ENCODE results near the gene SLC19A1.

The SLC19A1 gene

DNA sequence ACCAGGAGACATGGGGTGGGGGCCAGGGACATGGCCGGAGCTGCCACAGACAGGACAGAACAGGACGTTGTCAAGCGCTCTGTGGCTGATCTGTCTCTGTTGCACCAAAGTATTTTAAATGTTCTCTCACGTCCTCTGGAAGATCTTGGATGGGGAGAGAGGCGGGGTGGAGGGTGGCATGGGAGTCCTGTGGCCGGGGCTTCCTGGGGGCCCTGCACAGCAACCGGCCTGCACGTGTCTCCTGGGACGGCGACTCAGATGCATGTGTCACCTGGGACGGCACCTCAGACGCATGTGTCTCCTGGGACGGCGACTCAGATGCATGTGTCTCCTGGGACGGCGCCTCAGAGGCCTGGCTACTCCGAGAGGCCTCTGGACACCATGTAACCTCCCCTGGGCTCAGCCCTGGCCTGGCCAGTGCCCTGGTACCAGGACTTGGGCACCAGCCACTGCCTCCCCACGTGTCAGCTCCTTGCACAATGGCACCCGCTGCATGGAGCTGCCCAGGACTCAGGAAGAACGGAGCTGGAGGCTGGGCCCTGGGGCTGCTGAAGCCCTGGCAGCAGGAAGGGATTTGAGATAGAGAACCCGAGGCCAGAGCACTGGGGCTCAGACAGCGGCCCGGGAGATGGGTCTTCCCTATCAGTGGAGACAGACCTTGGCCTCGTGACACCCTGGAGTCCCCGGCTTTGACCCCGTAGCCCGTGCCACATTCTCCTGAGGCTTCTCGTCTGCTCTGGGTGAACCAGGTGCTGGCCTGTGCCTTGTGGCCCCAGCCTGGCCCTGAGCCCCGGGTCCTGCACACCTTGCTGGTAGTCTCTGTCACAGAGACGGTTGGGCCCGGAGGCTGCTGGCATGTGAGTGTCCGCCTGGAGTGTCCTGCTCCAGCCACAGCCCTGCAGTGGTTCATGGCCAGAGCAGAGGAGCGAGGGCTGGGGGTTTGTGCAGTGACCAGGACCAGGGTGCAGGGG lies 14.7 kb upstream of the SLC19A1 start:
- Histone ChIP-seq H3K27ac (ENCODE audit: low read depth, low read length) (no peak overlapping the region), H3K27me3 (ENCODE audit: insufficient read depth, low read length) (peaks cover 5% of the 10 kb centered on the region; the same call in 1 of the 2 replicates), H3K9me3 (ENCODE audit: insufficient read depth, low read depth, low read length) (no peaks in the 10 kb centered on the region), H3K4me1 (ENCODE audit: insufficient read depth, low read length) (no peaks in the 10 kb centered on the region; the same call in 1 of the 2 replicates), H3K4me3 (ENCODE audit: low read length) (no peak overlapping the region), H3K36me3 (ENCODE audit: insufficient read depth, low read length) (no peaks in the 10 kb centered on the region), H3K9ac (ENCODE audit: low read depth, low read length) (no peak overlapping the region)
- 92% methylated on average over 33 of the region's 33 CpGs for WGBS

DNA sequence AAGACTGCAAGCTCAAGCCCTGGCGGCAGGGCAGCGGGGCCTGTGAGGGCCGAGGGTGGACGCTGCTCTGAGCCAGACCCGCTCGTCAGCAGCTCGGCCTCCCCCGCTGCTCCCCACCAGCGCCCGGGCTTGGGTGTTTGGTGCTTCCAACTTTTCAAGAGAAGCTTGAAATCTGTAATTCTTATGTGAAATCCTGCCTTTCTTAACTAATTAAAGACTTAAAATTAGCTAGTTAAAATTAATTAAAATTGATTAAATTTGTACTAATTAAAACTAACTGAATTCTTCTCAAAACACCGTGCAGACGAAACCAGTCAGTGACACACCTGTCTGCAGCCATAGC lies 14.0 kb upstream of the SLC19A1 start:
- Histone ChIP-seq H3K9ac (ENCODE audit: low read depth, low read length) (no peak overlapping the region), H3K9me3 (ENCODE audit: insufficient read depth, low read depth, low read length) (no peaks in the 10 kb centered on the region), H3K27me3 (ENCODE audit: insufficient read depth, low read length) (peaks cover 5% of the 10 kb centered on the region; the same call in 1 of the 2 replicates), H3K4me1 (ENCODE audit: insufficient read depth, low read length) (peaks cover 3% of the 10 kb centered on the region), H3K4me3 (ENCODE audit: low read length) (no peak overlapping the region), H3K27ac (ENCODE audit: low read depth, low read length) (no peak overlapping the region), H3K36me3 (ENCODE audit: insufficient read depth, low read length) (no peaks in the 10 kb centered on the region)
- WGBS = 24% methylated on average over 12 of the region's 12 CpGs

DNA sequence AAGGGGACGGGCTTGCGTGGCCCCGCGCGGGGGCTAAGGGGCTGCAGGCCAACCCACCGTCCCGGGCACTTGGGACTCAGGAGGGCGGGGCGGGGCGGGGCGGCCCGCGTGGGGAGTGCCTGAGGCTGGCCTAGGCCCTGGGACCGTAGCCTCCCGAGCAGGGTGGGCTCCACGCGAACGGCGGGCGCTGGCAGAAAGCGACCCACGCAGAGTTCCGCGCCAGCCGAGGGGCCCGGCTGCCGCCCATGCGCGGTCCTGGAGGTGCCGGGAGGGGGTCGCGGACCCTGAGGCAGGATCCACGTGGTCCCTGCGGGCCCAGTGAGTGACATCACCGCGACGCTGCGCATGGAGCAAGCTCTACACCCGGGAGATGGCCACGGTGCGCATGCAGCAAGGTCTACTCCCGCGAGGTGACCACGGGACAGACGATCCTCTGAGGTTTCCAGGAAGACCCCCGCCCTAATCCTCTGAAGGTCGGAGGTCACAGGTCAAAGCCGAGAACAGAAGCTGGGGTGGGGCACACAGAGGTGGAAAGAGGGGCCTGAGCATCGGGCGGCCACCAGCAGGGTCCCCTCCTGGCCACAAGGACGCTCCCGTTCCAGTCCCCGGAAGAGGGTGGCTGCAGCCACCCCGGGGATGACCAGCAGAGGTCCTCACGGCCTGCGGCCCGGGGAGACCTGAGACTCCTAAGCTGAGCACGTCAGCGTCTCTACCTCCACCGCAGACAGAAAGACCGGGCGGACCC lies 13.5 kb upstream of the SLC19A1 start:
- H3K9ac ChIP-seq (ENCODE audit: low read depth, low read length) = peak overlapping the region; percentile 51
- no peaks in the 10 kb centered on the region for H3K9me3 ChIP-seq (ENCODE audit: insufficient read depth, low read depth, low read length)
- peaks cover 7% of the 10 kb centered on the region for H3K4me1 ChIP-seq (ENCODE audit: insufficient read depth, low read length)
- peak overlapping the region; percentile 55 for H3K4me3 ChIP-seq (ENCODE audit: low read length)
- WGBS = 2% methylated on average over 62 of the region's 62 CpGs
- H3K36me3 ChIP-seq (ENCODE audit: insufficient read depth, low read length) = no peaks in the 10 kb centered on the region
- H3K27ac ChIP-seq (ENCODE audit: low read depth, low read length) = peak overlapping the region; percentile 31; the same call in 1 of the 2 replicates
- H3K27me3 ChIP-seq (ENCODE audit: insufficient read depth, low read length) = peaks cover 5% of the 10 kb centered on the region; the same call in 1 of the 2 replicates

DNA sequence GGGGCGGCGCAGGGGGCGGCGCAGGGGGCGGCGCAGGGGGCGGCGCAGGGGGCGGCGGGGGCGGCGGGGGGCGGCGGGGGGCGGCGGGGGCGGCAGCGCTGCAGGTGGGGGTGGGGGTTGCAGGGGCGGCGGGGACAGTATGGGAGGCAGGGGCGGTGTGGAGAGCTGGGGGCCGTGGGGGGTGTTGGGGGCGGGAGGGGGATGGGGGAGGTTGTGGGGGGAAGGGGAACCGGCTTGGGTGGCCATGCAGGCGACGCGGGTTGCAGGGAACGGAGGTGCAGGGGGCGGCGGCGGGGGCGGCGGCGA lies 13.0 kb upstream of the SLC19A1 start:
- Histone ChIP-seq H3K9ac (ENCODE audit: low read depth, low read length) (no peak overlapping the region), H3K27me3 (ENCODE audit: insufficient read depth, low read length) (peaks cover 5% of the 10 kb centered on the region; the same call in 1 of the 2 replicates), H3K9me3 (ENCODE audit: insufficient read depth, low read depth, low read length) (no peaks in the 10 kb centered on the region), H3K27ac (ENCODE audit: low read depth, low read length) (no peak overlapping the region; the same call in 1 of the 2 replicates), H3K4me3 (ENCODE audit: low read length) (no peak overlapping the region), H3K36me3 (ENCODE audit: insufficient read depth, low read length) (no peaks in the 10 kb centered on the region), H3K4me1 (ENCODE audit: insufficient read depth, low read length) (peaks cover 7% of the 10 kb centered on the region)
- WGBS = under 1% methylated on average over 11 of the region's 34 CpGs

DNA sequence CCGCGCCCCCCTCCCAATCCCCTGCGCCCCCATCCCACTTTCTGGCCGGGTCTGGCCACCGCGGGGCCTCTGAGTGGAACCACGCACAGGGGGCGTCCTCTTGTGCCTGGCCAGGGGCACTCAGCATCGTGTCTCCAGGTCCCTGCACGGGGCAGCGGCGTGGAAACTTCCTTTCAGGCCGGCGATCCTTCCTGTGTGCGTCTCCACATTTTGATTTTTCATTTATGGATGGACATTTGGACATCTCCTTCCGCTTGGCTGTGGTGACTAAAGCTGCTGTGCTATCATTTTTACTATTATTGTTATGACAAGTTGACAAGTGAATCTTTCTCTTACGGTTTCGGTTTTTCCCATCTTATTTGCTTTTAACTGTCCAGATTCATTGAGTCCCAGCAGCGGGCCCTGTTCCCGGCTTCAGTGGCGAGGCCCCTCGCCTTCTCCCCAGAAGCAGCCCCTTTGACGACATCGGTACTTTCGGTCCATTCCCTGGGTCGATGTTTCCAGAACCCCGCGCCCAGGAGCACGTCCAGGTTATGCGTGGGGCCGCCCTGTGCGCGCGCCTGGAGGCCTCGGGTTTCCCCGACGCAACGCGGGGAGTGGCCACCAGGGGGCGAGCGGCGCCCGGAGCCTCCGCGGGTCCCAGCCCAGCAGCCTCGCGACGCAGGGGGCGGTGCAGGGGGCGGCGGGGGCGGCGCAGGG lies 12.4 kb upstream of the SLC19A1 start:
- no peak overlapping the region for H3K27ac ChIP-seq (ENCODE audit: low read depth, low read length)
- H3K36me3 ChIP-seq (ENCODE audit: insufficient read depth, low read length) = no peaks in the 10 kb centered on the region
- WGBS = 5% methylated on average over 52 of the region's 53 CpGs
- peaks cover 5% of the 10 kb centered on the region; the same call in 1 of the 2 replicates for H3K27me3 ChIP-seq (ENCODE audit: insufficient read depth, low read length)
- peak overlapping the region; percentile 53 for H3K4me3 ChIP-seq (ENCODE audit: low read length)
- peak overlapping the region; percentile 39; the same call in 1 of the 2 replicates for H3K9ac ChIP-seq (ENCODE audit: low read depth, low read length)
- peaks cover 7% of the 10 kb centered on the region for H3K4me1 ChIP-seq (ENCODE audit: insufficient read depth, low read length)
- no peaks in the 10 kb centered on the region for H3K9me3 ChIP-seq (ENCODE audit: insufficient read depth, low read depth, low read length)

DNA sequence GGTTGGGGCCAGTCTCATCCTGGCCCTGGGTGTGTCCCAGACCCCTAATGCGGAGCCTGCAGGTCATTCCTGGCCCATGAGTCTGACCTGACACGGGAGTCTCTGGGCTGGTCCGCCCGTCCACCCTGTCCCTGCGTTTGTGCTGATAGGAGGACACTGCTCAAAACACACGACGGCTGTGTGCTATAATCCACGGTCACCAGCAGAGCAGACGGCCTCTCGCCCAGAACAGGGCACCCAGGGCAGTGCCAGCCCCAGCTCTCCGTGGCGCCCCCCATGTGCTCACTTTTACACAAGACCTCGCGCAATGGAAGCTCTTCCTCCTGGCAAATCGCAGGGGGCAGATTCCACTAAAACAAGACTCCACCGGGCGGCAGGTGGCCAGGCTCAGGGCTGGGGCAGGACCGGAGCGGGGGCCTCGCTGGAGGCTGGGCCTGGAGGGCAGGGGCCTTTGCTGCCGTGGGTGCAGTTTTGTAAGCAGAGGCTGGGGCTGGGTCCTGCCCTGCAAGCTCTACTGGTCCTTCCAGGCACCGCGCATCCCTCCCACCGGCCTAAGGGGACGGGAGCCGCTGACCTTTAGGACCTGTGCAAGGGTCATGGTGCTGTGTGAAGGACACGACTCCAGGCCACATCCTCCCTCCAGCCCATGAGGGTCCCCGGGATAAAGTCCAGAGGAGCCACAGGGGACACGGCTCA lies 10.6 kb upstream of the SLC19A1 start:
- no peak overlapping the region for H3K9ac ChIP-seq (ENCODE audit: low read depth, low read length)
- no peak overlapping the region for H3K4me3 ChIP-seq (ENCODE audit: low read length)
- WGBS = 92% methylated on average over 29 of the region's 29 CpGs
- H3K9me3 ChIP-seq (ENCODE audit: insufficient read depth, low read depth, low read length) = no peaks in the 10 kb centered on the region
- no peaks in the 10 kb centered on the region for H3K36me3 ChIP-seq (ENCODE audit: insufficient read depth, low read length)
- no peak overlapping the region for H3K27ac ChIP-seq (ENCODE audit: low read depth, low read length)
- peaks cover 7% of the 10 kb centered on the region for H3K4me1 ChIP-seq (ENCODE audit: insufficient read depth, low read length)
- peaks cover 3% of the 10 kb centered on the region; the same call in 1 of the 2 replicates for H3K27me3 ChIP-seq (ENCODE audit: insufficient read depth, low read length)

DNA sequence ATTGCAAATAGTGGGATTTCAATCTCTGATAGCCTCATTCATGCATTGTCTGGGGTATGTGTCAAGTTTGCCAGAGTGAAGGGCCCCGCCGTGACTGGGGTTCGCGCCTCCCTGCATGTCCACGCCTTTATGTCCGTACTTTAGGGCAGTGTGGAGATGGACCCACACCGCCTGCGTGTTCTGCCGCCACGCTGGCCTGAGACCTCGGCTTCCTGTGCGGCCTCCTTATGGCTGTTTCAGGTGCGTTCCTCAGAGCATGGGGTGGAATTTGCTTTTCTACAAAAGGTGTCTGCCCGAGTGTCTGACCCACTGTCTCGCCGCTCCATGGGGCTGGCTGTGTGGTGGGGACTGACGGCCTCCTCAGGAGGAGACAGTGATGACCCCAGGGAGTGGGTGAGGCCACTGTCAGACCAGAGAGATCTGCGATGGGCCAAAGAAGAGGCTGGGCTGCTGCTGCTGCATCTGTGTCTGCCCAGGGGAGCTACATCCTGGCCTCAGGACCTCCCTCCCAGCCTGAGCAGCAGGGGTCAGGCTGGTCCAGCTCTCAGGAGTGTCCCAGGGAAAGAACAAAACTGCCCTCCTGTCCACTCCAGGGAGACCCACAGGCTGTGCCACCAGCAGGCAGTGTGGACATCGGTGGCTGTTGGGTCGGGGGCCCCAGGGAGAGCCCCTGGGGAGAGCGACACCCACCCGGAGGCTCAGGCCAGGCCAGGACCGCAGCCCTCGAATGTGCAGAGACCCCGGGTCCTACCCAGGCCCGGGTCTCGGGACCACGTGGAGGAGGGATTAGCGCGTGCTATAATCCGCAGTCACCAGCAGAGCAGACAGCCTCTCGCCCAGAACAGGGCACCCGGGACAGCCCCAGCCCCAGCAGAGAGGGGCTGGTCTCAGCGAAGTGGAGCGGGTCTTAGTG lies 9.8 kb upstream of the SLC19A1 start:
- H3K9ac ChIP-seq (ENCODE audit: low read depth, low read length) = no peak overlapping the region
- H3K27me3 ChIP-seq (ENCODE audit: insufficient read depth, low read length) = no peaks in the 10 kb centered on the region
- H3K4me1 ChIP-seq (ENCODE audit: insufficient read depth, low read length) = peaks cover 7% of the 10 kb centered on the region
- no peak overlapping the region for H3K27ac ChIP-seq (ENCODE audit: low read depth, low read length)
- WGBS = 89% methylated on average over 35 of the region's 35 CpGs
- no peaks in the 10 kb centered on the region for H3K36me3 ChIP-seq (ENCODE audit: insufficient read depth, low read length)
- H3K9me3 ChIP-seq (ENCODE audit: insufficient read depth, low read depth, low read length) = no peaks in the 10 kb centered on the region
- H3K4me3 ChIP-seq (ENCODE audit: low read length) = no peak overlapping the region

DNA sequence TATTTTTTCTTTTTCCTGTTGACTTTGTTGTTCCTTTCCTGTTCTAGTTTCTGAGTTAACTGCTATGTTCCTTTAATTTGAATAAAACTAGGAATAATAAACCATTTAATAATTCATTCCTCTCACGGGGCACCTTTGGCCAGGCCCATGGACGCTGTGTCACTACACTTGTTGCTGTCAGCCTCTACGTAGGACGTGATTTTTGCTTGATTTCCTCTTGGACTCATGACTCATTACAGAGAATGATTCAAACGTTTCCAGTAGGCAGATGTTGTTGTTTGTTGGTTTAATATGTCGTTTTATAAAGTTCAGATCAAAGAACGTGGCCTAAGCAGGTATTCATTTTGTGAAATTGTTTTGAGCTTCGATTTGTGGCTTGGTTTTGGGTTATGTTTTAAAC lies 9.1 kb upstream of the SLC19A1 start:
- Histone ChIP-seq H3K27me3 (ENCODE audit: insufficient read depth, low read length) (no peaks in the 10 kb centered on the region), H3K36me3 (ENCODE audit: insufficient read depth, low read length) (no peaks in the 10 kb centered on the region), H3K4me1 (ENCODE audit: insufficient read depth, low read length) (peaks cover 7% of the 10 kb centered on the region), H3K9ac (ENCODE audit: low read depth, low read length) (no peak overlapping the region), H3K9me3 (ENCODE audit: insufficient read depth, low read depth, low read length) (no peaks in the 10 kb centered on the region), H3K4me3 (ENCODE audit: low read length) (no peak overlapping the region), H3K27ac (ENCODE audit: low read depth, low read length) (no peak overlapping the region)
- WGBS = 78% methylated on average over 8 of the region's 8 CpGs

DNA sequence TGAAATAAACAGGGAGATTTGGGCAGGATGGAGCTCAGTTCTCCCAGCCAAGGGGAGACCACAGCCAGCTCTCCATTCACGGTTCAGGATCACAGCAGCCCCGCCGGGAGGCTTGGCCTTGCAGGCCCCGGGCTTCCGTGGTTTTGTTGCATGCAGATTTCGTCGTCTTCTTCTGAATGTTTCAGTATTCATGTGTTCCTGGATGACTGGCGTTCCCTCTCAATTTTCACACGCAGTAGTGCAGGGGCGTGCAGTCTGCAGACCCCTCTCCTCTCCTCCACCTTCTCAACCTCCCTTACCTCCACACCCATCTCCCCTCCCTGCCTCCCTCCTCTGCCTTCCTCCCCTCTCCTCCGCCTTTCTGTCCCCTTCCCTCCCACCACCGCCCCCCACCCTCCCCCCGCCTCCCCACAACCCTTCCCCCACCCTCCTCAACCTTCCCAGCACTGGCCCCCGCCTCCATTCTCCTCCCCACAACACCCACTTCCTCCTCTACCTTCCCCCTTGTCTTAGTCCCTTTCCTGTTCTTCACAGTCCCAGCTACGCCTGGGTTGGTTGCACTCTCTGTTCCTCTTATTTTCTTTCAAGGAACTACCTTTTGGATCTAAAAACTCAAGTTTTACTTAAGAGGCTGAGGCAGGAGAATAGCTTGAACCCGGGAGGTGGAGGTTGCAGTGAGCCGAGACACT lies 8.4 kb upstream of the SLC19A1 start:
- 41% methylated on average over 14 of the region's 17 CpGs for WGBS
- H3K9ac ChIP-seq (ENCODE audit: low read depth, low read length) = no peak overlapping the region
- no peaks in the 10 kb centered on the region for H3K27me3 ChIP-seq (ENCODE audit: insufficient read depth, low read length)
- no peak overlapping the region for H3K27ac ChIP-seq (ENCODE audit: low read depth, low read length)
- H3K36me3 ChIP-seq (ENCODE audit: insufficient read depth, low read length) = no peaks in the 10 kb centered on the region
- H3K4me3 ChIP-seq (ENCODE audit: low read length) = no peak overlapping the region
- no peaks in the 10 kb centered on the region for H3K9me3 ChIP-seq (ENCODE audit: insufficient read depth, low read depth, low read length)
- H3K4me1 ChIP-seq (ENCODE audit: insufficient read depth, low read length) = peaks cover 7% of the 10 kb centered on the region
